Parathyroid adenoma (tissue), 2 donors: ENCODE data around the gene CDK8.

Experiments used
- H2AFZ ChIP-seq: fragments of 300-600 bp; sonication (generic); one replicate; pipeline ENCODE4 v1.7.0; 2017; ENCODE audit warnings: antibody characterized with exemption, mild to moderate bottlenecking
- H3K27ac ChIP-seq: fragments of 300-600 bp; sonication (generic); one replicate; pipeline ENCODE4 v1.7.0; 2017
- H3K27me3 ChIP-seq: fragments of 300-600 bp; sonication (generic); one replicate; pipeline ENCODE4 v1.7.0; 2017; ENCODE audit warnings: low read length; ENCODE audit not compliant: control insufficient read depth, insufficient read depth
- H3K36me3 ChIP-seq: fragments of 300-600 bp; sonication (generic); one replicate; pipeline ENCODE4 v1.7.0; 2017; ENCODE audit warnings: low read length; ENCODE audit not compliant: control insufficient read depth, insufficient read depth
- H3K4me1 ChIP-seq: fragments of 300-600 bp; sonication (generic); one replicate; pipeline ENCODE4 v1.7.0; 2017; ENCODE audit warnings: control low read depth
- H3K4me2 ChIP-seq: fragments of 300-600 bp; sonication (generic); one replicate; pipeline ENCODE4 v1.7.0; 2017; ENCODE audit warnings: low read length
- H3K4me3 ChIP-seq: fragments of 300-600 bp; sonication (generic); one replicate; pipeline ENCODE4 v1.7.0; 2017; ENCODE audit warnings: low read depth, low read length
- H3K79me2 ChIP-seq: fragments of 300-600 bp; sonication (generic); one replicate; pipeline ENCODE4 v1.7.0; 2017; ENCODE audit warnings: control low read depth
- H3K9ac ChIP-seq: fragments of 300-600 bp; sonication (generic); one replicate; pipeline ENCODE4 v1.7.0; 2017; ENCODE audit warnings: mild to moderate bottlenecking
- H3K9me3 ChIP-seq: fragments of 300-600 bp; sonication (generic); one replicate; pipeline ENCODE4 v1.7.0; 2017; ENCODE audit warnings: low read length; ENCODE audit not compliant: control insufficient read depth
- TF ChIP-seq, protein P1 (sequence below): fragments of 300-600 bp; sonication (generic); IDR thresholded peaks from one replicate; pipeline ENCODE4 v1.7.0; 2017; ENCODE audit warnings: antibody characterized with exemption, mild to moderate bottlenecking
- donor health status: primary hyperparathyroidism.

The CDK8 gene

GRCh38 chr13:26229080-26229615, 24.8 kb upstream of the CDK8 start:
- no peaks in the 10 kb centered on the region for H3K36me3 ChIP-seq
- no peaks in the 10 kb centered on the region for H3K27me3 ChIP-seq
- H3K79me2 ChIP-seq, result no peaks in the 10 kb centered on the region
- TF ChIP-seq, protein P1, sequence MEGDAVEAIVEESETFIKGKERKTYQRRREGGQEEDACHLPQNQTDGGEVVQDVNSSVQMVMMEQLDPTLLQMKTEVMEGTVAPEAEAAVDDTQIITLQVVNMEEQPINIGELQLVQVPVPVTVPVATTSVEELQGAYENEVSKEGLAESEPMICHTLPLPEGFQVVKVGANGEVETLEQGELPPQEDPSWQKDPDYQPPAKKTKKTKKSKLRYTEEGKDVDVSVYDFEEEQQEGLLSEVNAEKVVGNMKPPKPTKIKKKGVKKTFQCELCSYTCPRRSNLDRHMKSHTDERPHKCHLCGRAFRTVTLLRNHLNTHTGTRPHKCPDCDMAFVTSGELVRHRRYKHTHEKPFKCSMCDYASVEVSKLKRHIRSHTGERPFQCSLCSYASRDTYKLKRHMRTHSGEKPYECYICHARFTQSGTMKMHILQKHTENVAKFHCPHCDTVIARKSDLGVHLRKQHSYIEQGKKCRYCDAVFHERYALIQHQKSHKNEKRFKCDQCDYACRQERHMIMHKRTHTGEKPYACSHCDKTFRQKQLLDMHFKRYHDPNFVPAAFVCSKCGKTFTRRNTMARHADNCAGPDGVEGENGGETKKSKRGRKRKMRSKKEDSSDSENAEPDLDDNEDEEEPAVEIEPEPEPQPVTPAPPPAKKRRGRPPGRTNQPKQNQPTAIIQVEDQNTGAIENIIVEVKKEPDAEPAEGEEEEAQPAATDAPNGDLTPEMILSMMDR, result no peak
- no peak overlapping the region for H3K27ac ChIP-seq
- no peak overlapping the region for H3K9ac ChIP-seq
- H3K4me1 ChIP-seq, result no peaks in the 10 kb centered on the region
- H3K4me3 ChIP-seq, result no peak overlapping the region
- no peak overlapping the region for H2AFZ ChIP-seq
- no peak overlapping the region for H3K4me2 ChIP-seq
- H3K9me3 ChIP-seq, result no peaks in the 10 kb centered on the region

DNA sequence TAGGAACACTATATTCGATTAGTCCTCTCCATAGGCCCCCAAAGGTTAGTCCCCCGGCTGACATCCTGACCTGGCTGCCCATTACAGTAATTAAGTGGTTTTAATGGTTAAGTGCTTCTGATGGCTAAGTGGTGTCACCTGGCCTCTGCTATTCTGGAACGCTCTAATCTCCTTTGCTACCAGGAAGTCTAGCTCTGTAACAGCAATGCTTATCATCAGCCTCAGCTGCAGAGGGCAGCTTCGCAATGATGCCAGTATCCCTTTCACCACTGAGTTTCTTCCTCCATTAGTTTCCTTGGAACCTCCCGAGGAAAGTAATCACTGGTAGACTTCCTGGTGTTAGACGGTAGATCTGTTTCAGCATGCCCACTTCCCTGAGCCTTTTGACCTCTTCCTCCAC, 23.2 kb upstream of the CDK8 start:
- H3K79me2 ChIP-seq, result no peaks in the 10 kb centered on the region
- TF ChIP-seq, protein P1, result no peak

DNA sequence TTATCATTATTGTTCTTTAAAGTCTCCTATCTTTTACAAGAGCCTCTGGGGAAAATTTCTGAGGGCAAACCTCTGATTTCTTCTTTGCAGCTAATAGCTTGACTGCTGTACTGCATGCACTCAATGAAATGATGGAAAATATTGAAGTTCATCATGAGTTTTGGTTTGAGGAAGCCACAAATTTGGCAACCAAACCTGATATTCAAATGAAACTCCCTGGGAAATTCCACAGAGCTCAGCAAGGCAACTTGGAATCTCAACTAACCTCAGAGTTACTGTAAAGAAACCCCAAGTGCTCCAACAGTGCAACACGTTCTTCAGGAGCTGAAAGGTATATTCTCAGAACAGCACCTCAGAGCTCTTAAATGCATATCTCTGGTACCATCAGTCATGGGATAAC, 17.6 kb upstream of the CDK8 start:
- no peaks in the 10 kb centered on the region for H3K27me3 ChIP-seq
- no peak overlapping the region for H3K27ac ChIP-seq
- H2AFZ ChIP-seq, result no peak overlapping the region
- H3K79me2 ChIP-seq, result no peaks in the 10 kb centered on the region
- TF ChIP-seq, protein P1, result no peak
- H3K4me2 ChIP-seq, result no peak overlapping the region
- H3K9ac ChIP-seq, result no peak overlapping the region
- no peaks in the 10 kb centered on the region for H3K9me3 ChIP-seq
- no peaks in the 10 kb centered on the region for H3K36me3 ChIP-seq
- H3K4me1 ChIP-seq, result no peaks in the 10 kb centered on the region
- no peak overlapping the region for H3K4me3 ChIP-seq

More for the DNA sequence above, 23.2 kb upstream of the CDK8 start:
- Histone ChIP-seq H2AFZ (no peak overlapping the region), H3K9me3 (no peaks in the 10 kb centered on the region), H3K27ac (no peak overlapping the region), H3K4me2 (no peak overlapping the region), H3K9ac (no peak overlapping the region), H3K4me1 (no peaks in the 10 kb centered on the region), H3K4me3 (no peak overlapping the region), H3K36me3 (no peaks in the 10 kb centered on the region), H3K27me3 (no peaks in the 10 kb centered on the region)

GRCh38 chr13:26246154-26246553, 7.8 kb upstream of the CDK8 start:
- TF ChIP-seq, protein P1, result no peak
- H3K9me3 ChIP-seq, result no peaks in the 10 kb centered on the region

GRCh38 chr13:26247011-26247410, 6.9 kb upstream of the CDK8 start:
- H3K27me3 ChIP-seq, result no peaks in the 10 kb centered on the region
- TF ChIP-seq, protein P1, result no peak
- H3K79me2 ChIP-seq, result no peaks in the 10 kb centered on the region
- no peak overlapping the region for H3K4me2 ChIP-seq
- no peaks in the 10 kb centered on the region for H3K36me3 ChIP-seq
- H3K9me3 ChIP-seq, result no peaks in the 10 kb centered on the region
- H3K4me3 ChIP-seq, result no peak overlapping the region
- peak overlapping the region; percentile 56 for H2AFZ ChIP-seq
- H3K27ac ChIP-seq, result peak overlapping the region; percentile 77
- no peak overlapping the region for H3K9ac ChIP-seq
- peaks cover 8% of the 10 kb centered on the region for H3K4me1 ChIP-seq

More at GRCh38 chr13:26246154-26246553, 7.8 kb upstream of the CDK8 start:
- peaks cover 8% of the 10 kb centered on the region for H3K4me1 ChIP-seq
- peak overlapping the region; percentile 77 for H3K27ac ChIP-seq
- no peak overlapping the region for H3K9ac ChIP-seq
- H3K36me3 ChIP-seq, result no peaks in the 10 kb centered on the region
- H3K27me3 ChIP-seq, result no peaks in the 10 kb centered on the region
- H3K4me3 ChIP-seq, result peak overlapping the region; percentile 0
- H3K79me2 ChIP-seq, result no peaks in the 10 kb centered on the region
- peak overlapping the region; percentile 12 for H3K4me2 ChIP-seq
- H2AFZ ChIP-seq, result peak overlapping the region; percentile 58
